GM10266 (cell line): ENCODE data around the gene LBH.

Experiments
- DNase-seq: peaks from one replicate; pipeline ENCODE4 v3.0.0; 2012; ENCODE audit errors: extremely low spot score
- TF ChIP-seq, protein P1 (sequence below): IDR thresholded peaks from 2 replicates; pipeline ENCODE4 v1.5.1; 2012; ENCODE audit warnings: mild to moderate bottlenecking, low read depth; ENCODE audit not compliant: control insufficient read depth, insufficient read depth; ENCODE audit errors: missing control alignments

The LBH gene

DNA sequence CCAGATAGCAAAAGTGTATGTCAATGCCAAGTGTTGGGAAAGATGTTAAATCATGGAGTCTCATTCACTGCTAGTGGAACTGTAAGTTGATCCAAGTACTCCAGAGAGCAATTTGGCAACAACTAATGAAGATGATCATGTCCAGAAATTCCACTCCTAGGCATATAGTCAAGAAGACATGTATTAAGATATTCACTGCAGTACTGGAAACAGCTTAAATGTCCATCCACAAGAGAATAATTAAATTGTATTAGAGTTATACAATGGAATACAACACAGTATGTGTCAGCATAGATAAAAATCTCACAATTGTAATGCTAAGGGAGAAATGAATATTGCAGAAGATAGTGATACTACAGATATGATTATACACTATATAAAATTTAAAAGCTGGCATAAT lies 15.2 kb upstream of the LBH start:
- DNase-seq: no peak
- TF ChIP-seq, protein P1, sequence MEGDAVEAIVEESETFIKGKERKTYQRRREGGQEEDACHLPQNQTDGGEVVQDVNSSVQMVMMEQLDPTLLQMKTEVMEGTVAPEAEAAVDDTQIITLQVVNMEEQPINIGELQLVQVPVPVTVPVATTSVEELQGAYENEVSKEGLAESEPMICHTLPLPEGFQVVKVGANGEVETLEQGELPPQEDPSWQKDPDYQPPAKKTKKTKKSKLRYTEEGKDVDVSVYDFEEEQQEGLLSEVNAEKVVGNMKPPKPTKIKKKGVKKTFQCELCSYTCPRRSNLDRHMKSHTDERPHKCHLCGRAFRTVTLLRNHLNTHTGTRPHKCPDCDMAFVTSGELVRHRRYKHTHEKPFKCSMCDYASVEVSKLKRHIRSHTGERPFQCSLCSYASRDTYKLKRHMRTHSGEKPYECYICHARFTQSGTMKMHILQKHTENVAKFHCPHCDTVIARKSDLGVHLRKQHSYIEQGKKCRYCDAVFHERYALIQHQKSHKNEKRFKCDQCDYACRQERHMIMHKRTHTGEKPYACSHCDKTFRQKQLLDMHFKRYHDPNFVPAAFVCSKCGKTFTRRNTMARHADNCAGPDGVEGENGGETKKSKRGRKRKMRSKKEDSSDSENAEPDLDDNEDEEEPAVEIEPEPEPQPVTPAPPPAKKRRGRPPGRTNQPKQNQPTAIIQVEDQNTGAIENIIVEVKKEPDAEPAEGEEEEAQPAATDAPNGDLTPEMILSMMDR: no peak

GRCh38 chr2:30217644-30218337 lies 13.5 kb upstream of the LBH start:
- DNase-seq: no peak

DNA sequence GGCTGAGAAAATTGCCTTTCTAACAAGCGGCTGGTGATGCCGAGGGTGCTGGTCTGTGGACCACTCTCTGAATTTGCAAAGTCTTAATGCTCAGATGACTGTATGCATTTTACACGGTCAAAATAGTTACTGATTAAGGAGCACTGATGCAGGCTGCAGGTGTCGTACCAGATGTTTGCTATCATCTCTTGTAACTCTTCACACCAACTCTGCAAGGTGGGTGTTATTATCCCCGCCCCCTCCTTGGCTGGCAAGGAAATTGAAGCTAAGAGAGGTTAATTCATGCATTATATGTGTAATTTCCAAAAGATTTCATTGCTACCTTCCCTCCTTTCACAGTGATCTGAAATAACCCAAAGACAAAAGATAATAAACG lies 13.0 kb upstream of the LBH start:
- TF ChIP-seq, protein P1: no peak
- no peak for DNase-seq

More at GRCh38 chr2:30217644-30218337, 13.5 kb upstream of the LBH start:
- TF ChIP-seq, protein P1: no peak

DNA sequence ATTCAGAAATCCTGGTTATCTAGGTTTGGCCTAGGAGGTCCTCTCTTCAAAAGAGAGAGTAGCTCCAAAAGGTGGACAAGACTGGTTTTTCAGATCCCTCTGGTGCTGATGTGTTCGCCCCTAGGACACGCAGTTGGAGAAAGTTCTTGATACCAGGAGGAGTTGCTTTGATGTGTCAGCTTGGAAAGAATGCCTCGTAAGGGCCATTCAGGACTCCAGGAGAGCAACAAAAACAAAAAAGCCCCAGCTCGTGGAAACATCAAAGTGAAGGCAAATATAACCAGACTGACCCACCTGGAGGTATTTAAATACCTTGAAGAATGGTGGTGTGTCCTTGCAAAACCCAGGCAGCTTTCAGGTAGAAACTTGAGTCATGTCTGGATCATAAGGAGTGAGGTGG lies 12.5 kb upstream of the LBH start:
- DNase-seq: no peak
- TF ChIP-seq, protein P1: no peak

GRCh38 chr2:30219886-30220875 lies 11.2 kb upstream of the LBH start:
- TF ChIP-seq, protein P1: no peak
- DNase-seq: no peak

DNA sequence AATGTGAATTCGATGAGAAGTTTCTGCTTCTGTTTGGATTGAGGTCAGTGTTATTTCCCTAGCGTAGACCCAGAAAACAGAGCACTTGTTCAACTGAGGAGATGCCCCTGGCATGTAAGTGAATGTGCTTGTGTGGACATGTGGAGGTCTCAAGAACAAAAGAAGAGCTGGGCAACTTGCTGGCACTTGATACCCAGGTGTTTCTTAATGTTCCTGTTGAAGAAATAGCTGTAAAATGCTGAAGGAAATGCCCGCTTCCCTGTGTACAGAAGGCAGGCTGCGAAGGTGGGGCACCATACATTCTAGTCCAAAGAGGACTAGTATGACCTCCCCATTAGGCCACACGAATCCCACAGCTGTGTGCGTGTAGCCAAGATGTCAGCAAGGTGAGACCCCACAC lies 9.8 kb upstream of the LBH start:
- no peak for DNase-seq
- TF ChIP-seq, protein P1: no peak
